GM18519 (cell line): ENCODE data around the gene KIR3DL3.
"Not testable (repeated sequence)": the region's sequence is repeated elsewhere in the genome, so short reads cannot be mapped to it uniquely, and the experiment has no call there.

Experiments used
- ATAC-seq: cut with Tn5 transposase; IDR thresholded peaks from one replicate; pipeline ENCODE4 v1.9.1; 2021; ENCODE audit warnings: mild to moderate bottlenecking, moderate library complexity; ENCODE audit not compliant: unreplicated experiment, low FRiP score

KIR3DL3 gene

DNA sequence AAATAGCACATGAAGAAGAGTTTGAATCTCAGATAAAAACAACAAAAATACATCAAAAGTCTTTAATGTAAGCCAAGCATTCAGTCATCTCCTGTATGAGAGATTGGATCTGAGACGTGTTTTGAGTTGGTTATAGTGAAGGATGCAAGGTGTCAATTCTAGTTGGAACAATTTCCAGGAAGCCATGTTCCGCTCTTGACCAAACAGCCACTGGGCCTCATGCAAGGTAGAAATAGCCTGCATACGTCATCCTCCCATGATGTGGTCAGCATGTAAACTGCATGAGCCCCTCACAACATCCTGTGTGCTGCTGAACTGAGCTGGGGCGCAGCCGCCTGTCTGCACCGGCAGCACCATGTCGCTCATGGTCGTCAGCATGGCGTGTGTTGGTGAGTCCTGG is at the start of gene KIR3DL3:
KIR3DL3 (plus strand) TSS at position 301 of the 400 bp plus-strand sequence; CDS start at position 356, 55 bp downstream.
- ATAC-seq, result no peak

- not testable (repeated sequence) for ATAC-seq
Measured at GRCh38 chr19:54676210-54676834, 47.9 kb upstream of the KIR3DL3 start.

DNA sequence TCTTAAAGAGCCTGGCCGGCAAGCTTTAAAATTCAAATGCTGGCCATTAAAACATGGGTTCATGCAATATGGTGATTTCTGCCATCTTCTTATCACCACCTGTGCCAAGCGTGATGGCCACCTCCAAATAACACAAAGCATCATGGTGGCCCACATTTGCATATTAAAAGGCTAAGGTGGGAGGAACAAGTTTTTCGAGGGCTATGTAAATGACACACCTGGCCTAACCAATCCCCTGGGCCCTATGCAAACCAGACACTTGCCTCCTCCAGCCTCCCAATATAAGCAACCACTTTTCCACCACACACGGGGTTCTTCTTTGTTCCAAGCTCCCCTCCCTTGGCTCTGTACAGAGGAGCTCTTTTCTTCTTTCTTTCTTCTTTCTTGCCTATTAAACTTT is 47.0 kb upstream of the KIR3DL3 start:
- ATAC-seq, result no peak

DNA sequence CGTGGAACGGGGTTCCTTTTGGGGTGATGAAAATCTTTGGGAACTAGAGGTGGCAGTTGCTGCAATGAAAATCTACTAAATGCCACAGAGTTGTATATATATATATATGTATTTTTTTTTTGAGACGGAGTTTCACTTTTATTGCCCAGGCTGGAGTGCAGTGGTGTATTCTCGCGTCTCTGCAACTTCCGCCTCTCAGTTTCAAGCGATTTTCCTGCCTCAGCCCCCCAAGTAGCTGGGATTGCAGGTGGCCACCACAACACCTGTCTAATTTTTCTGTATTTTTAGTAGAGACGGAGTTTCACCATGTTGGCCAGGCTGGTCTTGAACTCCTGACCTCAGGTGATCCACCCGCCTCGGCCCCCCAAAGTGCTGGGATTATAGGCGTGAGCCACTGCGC is 42.6 kb upstream of the KIR3DL3 start:
- ATAC-seq, result not testable (repeated sequence)

DNA sequence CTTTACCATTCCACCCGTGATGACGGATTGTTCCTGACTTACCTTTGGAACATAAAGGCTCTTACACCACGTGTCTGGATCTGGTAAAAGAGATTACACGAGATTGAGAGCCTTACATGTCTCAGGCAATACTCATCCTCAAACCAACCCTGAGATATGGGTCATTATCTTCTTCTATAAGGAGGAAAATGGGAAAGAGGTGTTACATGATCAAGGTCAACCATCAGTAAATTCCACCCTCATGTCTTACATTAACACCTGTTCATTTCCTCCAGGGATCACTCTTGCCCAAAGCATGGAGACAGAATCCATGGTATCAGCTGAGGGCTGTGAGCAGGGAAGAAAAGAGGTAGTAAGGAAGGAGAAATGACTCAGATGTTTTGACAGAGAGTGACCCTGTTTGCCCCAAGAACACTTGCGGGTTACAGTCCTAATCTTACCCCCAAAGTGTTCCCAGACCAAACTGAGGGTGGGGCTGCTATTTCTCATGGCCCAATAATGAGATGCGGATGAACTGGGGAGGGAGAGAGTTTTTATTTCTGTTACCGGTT is 41.9 kb upstream of the KIR3DL3 start:
- ATAC-seq, result no peak

GRCh38 chr19:54684527-54684926 is 39.7 kb upstream of the KIR3DL3 start:
- no peak for ATAC-seq

DNA sequence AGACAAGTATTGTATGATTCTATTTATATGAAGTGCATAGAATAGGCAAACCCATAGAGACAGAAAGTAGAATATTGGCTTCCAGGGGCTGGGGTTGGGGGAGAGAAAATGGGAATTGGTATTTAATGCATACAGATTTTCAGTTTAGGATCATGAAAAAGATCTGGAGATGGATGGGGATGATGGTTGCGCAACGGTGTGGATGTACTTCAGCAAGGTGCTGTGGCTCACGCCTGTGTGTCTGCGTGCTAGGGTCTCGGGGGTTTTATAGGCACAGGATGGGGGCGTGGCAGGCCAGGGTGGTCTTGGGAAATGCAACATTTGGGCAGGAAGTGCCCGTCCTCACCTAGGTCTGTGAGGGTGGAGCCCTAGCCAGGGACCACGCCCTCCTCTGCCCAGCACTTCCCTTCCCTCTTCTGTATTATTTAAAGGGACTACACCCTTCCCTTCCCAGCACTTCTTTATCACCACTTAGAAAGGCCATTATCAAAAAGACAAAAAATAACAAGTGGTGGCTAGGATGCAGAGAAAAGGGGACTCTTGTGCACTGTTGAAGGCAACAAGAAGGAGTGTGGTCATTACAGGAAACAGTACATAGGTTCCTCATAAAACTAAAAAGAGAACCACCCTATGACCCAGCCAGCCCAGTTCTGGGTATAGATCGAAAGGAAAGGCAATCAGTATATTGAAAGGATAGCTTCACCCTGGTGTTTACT is 32.5 kb upstream of the KIR3DL3 start:
- no peak for ATAC-seq

GRCh38 chr19:54692298-54692615 is 32.0 kb upstream of the KIR3DL3 start:
- ATAC-seq, result no peak

DNA sequence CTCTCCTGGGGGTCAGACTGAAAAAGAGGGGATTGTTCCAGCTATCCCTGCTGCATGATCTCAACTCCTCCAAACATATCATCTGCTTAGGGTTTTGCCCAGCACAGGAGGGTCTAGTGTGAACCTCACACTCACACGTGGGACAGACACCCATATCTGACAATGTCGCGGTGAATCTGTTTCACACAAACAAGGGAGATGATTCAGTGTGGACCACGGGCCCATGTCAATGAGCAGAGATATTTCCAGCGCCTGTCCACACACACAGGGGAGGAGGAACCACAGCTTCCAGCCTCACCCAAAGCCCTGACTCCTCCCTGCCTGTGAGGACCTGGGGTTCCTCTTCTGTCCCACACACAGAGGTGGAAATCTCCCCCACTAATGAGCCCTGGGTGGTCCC is 29.6 kb upstream of the KIR3DL3 start:
- ATAC-seq, result no peak

GRCh38 chr19:54696117-54696548 is 28.1 kb upstream of the KIR3DL3 start:
- ATAC-seq, result no peak

- no peak for ATAC-seq
Measured at GRCh38 chr19:54696766-54697165, 27.5 kb upstream of the KIR3DL3 start.

- not testable (repeated sequence) for ATAC-seq
Measured at GRCh38 chr19:54697716-54698115, 26.5 kb upstream of the KIR3DL3 start.

GRCh38 chr19:54704928-54705327 is 19.3 kb upstream of the KIR3DL3 start:
- ATAC-seq, result no peak

DNA sequence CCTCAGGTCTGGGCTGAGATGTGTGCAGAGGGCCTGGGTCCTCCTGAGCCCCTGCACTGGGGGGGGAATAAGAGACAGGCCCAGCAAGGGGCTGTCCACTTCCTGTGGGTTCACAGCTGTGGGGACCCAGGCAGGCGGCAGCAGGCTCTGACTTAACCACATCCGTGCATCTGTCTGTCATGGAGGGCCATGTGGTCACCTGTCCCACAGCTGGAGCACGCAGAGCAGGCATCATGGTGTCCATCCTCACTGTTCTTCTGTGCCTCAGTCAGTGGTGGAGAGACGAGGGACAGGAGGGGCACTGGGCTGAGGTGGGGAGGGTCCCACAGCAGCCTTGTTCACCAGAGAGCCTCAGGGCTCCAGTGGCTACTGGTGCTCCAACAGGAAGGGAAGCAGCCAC is 16.3 kb upstream of the KIR3DL3 start:
- no peak for ATAC-seq

GRCh38 chr19:54708781-54709180 is 15.5 kb upstream of the KIR3DL3 start:
- no peak for ATAC-seq

DNA sequence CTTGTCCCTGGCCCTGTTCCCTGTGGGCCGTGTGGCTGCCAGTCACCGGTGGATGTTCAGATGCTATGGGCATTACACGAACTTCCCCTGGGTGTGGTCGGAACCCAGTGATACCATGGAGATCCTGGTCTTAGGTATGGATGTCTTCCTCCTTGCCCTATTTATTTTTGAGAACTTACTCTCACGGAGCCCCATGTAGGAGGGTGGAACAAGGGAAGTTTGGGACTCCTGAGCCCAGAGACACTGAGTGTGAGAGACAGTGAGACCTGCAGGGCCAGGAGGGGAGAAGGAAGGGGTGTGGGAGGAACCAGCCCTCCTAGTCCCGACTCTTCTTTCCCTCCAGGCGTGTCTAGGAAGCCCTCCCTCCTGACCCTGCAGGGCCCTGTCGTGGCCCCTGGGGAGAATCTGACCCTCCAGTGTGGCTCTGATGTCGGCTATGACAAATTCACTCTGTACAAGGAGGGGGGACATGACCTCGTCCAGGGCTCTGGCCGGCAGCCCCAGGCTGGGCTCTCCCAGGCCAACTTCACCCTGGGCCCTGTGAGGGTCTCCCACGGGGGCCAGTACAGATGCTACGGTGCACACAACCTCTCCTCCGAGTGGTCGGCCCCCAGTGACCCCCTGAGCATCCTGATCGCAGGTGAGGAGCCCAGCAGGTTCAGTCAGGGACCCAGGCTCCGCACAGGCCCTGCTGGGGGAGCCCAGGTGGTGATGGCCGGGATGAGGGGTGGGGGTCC is 14.9 kb upstream of the KIR3DL3 start:
- no peak for ATAC-seq

- ATAC-seq, result not testable (repeated sequence)
Measured at GRCh38 chr19:54709956-54710355, 14.3 kb upstream of the KIR3DL3 start.

- ATAC-seq, result no peak
Measured at GRCh38 chr19:54724644-54725043, 402 bp downstream of the KIR3DL3 start.

- ATAC-seq, result no peak
Measured at GRCh38 chr19:54725321-54725720, 1.1 kb downstream of the KIR3DL3 start.

GRCh38 chr19:54727562-54727961 is 3.3 kb downstream of the KIR3DL3 start:
- no peak for ATAC-seq

DNA sequence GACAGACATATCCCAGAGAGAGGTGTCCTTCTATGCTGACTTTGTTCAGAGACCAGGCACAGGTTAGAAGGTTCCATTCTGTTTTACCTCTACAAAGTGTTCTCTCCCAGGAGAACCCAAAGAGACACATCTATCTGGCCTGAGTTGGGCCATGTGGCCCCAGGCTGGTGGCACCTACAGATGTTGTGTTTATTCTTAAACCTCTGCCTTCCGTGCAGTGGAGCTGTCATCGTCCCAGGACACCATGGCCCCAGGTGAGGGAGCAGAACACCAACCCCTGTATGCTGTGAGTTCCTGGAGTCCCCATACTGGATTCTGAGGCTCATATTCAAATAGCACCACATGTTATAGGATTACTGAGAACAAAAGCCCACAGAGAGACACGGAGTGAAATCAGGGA is 3.9 kb downstream of the KIR3DL3 start:
- ATAC-seq, result no peak
